Measurements from ENCODE around the gene CERS4.
A peak's percentile ranks its signal among the peaks of the same experiment; 100 is the strongest.
"Not testable (repeated sequence)": the region's sequence is repeated elsewhere in the genome, so short reads cannot be mapped to it uniquely, and the experiment has no call there.

The CERS4 gene

GRCh38 chr19:8269724-8270123 is 60.6 kb downstream of the CERS4 start:
- DNase-seq, result no peak

GRCh38 chr19:8276508-8276907 is 67.3 kb downstream of the CERS4 start:
- not testable (repeated sequence) for DNase-seq

GRCh38 chr19:8291337-8291736 is 82.2 kb downstream of the CERS4 start:
- not testable (repeated sequence) for DNase-seq

- DNase-seq, result peak; percentile 59
Measured at GRCh38 chr19:8302357-8302691, 93.2 kb downstream of the CERS4 start.

GRCh38 chr19:8302734-8303133 is 93.6 kb downstream of the CERS4 start:
- DNase-seq, result no peak

- no peak for DNase-seq
Measured at GRCh38 chr19:8304841-8305621, 95.9 kb downstream of the CERS4 start.

- DNase-seq, result no peak
Measured at GRCh38 chr19:8305798-8306197, 96.6 kb downstream of the CERS4 start.

GRCh38 chr19:8306235-8307054 is 97.3 kb downstream of the CERS4 start:
- DNase-seq, result no peak

GRCh38 chr19:8307400-8307964 is 98.3 kb downstream of the CERS4 start:
- DNase-seq, result no peak

- peak; percentile 93 for DNase-seq
Measured at GRCh38 chr19:8307965-8308866, 99.0 kb downstream of the CERS4 start, which contains the start of gene CD320. TSS of gene CD320 (minus strand) at chr19:8308358. CDS start at chr19:8308290, 68 bp downstream.

- no peak for DNase-seq
Measured at GRCh38 chr19:8308891-8309291, 99.7 kb downstream of the CERS4 start.

GRCh38 chr19:8310342-8311055 is 101.3 kb downstream of the CERS4 start:
- no peak for DNase-seq

GRCh38 chr19:8311461-8312260 is 102.5 kb downstream of the CERS4 start:
- DNase-seq, result no peak

Measured in femur (tissue), 1 donor.